ENCODE results near the gene DECR2. TPM values are rescaled to one million over a fixed set of nuclear protein-coding genes. Genes with fewer than 3 reads are reported as not detected.

DECR2 gene
- total and polyA plus RNA-seq, 9 of the 15 experiments (the other 6 are each of a cell fraction or from before 2014, with no cell fraction given) = 1.0 to 31.9 (median 10.3) TPM

DNA sequence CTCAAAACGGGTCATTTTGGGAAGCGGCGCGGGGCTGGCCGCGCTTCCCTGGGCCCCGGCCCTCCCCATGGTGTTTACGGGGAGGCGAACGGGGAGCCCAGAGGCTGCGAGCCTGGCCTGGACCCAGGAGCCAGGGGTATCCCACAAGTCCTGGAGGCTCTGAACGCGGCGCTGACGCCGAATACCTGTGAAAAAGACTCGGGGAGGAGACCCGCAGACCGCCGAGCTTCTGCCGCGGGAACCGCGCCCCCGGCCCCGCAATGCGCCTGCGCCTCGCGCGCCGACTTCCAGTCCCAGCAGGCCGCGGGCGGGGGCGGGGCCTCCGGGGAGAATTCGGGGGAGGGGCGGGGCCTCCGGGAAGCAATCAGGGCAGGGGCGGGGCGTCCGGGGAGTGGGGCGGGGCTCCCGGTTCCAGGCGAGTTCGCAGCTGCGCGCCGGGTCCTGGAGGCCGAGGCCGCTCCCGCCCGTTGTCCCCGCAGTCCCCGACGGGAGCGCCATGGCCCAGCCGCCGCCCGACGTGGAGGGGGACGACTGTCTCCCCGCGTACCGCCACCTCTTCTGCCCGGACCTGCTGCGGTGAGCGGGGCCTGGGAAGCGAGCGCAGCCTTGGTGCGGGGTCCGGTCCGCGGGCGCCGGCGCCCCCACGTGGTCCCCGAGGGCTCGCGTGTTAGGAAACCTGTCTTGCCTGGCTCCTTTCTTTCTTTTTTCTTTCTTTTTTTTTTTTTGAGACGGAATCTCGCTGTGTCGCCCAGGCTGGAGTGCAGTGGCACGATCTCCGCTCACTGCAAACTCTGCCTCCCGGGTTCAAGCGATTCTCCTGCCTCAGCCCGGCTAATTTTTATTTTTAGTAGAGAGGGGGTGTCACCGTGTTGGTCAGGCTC lies at the start of gene DECR2 (continued):
- TF ChIP-seq, protein P1, sequence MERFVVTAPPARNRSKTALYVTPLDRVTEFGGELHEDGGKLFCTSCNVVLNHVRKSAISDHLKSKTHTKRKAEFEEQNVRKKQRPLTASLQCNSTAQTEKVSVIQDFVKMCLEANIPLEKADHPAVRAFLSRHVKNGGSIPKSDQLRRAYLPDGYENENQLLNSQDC (CRISPR knock-in tag; IDR thresholded peaks at IDR 0.05) = 0 out of 2 replicates have a peak, but pooled peaks have one; percentile 24
- peak; percentile 70 for TF ChIP-seq SP1 (CRISPR knock-in tag; IDR thresholded peaks at IDR 0.05)
- TF ChIP-seq, protein P2, sequence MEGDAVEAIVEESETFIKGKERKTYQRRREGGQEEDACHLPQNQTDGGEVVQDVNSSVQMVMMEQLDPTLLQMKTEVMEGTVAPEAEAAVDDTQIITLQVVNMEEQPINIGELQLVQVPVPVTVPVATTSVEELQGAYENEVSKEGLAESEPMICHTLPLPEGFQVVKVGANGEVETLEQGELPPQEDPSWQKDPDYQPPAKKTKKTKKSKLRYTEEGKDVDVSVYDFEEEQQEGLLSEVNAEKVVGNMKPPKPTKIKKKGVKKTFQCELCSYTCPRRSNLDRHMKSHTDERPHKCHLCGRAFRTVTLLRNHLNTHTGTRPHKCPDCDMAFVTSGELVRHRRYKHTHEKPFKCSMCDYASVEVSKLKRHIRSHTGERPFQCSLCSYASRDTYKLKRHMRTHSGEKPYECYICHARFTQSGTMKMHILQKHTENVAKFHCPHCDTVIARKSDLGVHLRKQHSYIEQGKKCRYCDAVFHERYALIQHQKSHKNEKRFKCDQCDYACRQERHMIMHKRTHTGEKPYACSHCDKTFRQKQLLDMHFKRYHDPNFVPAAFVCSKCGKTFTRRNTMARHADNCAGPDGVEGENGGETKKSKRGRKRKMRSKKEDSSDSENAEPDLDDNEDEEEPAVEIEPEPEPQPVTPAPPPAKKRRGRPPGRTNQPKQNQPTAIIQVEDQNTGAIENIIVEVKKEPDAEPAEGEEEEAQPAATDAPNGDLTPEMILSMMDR (IDR thresholded peaks at IDR 0.05 in 2 of 3, conservative IDR thresholded peaks at IDR 0.05 in 1 of 3; ENCODE audit: insufficient read depth in 2 of 3, low read depth in 1 of 3, low read length in 3 of 3) = peak; percentile 63 to 67 (median 63)
- TF ChIP-seq CHD2 (IDR thresholded peaks at IDR 0.05; ENCODE audit: low read depth, low read length) = no peak
- TF ChIP-seq DDX20 (tag; IDR thresholded peaks at IDR 0.05; ENCODE audit: low read depth) = no peak
- peak; percentile 47 for TF ChIP-seq NUFIP1 (IDR thresholded peaks at IDR 0.05; ENCODE audit: partially characterized antibody)
- peak; percentile 72; the same call in 1 of the 2 replicates for TF ChIP-seq EP400 (IDR thresholded peaks at IDR 0.05)
- TF ChIP-seq TOE1 (IDR thresholded peaks at IDR 0.05; ENCODE audit: borderline replicate concordance) = peak; percentile 35; the same call in 1 of the 2 replicates
- no peak for TF ChIP-seq TOE1 (CRISPR knock-in tag; IDR thresholded peaks at IDR 0.05; ENCODE audit: borderline replicate concordance, low read depth)
- TF ChIP-seq RB1 (IDR thresholded peaks at IDR 0.05; ENCODE audit: low read depth) = peak; percentile 87
- no peak for TF ChIP-seq JUN (IDR thresholded peaks at IDR 0.05; ENCODE audit: borderline replicate concordance, low read depth, low read length)
- TF ChIP-seq JUN (CRISPR knock-in tag; IDR thresholded peaks at IDR 0.05; ENCODE audit: borderline replicate concordance) = no peak
- 0 out of 2 replicates have a peak, but pooled peaks have one; percentile 39 for TF ChIP-seq ZNF436 (CRISPR knock-in tag; IDR thresholded peaks at IDR 0.05)
- TF ChIP-seq, protein P3, sequence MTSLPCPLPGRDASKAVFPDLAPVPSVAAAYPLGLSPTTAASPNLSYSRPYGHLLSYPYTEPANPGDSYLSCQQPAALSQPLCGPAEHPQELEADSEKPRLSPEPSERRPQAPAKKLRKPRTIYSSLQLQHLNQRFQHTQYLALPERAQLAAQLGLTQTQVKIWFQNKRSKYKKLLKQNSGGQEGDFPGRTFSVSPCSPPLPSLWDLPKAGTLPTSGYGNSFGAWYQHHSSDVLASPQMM (CRISPR knock-in tag; IDR thresholded peaks at IDR 0.05) = no peak
- TF ChIP-seq NCOA6 (IDR thresholded peaks at IDR 0.05) = peak; percentile 95
- TF ChIP-seq LCOR (CRISPR knock-in tag; IDR thresholded peaks at IDR 0.05) = no peak
- no peak for TF ChIP-seq ZNF239 (CRISPR knock-in tag; IDR thresholded peaks at IDR 0.05)
- TF ChIP-seq SRF (CRISPR knock-in tag; IDR thresholded peaks at IDR 0.05) = 0 out of 4 replicates have a peak, but pooled peaks of 1 of the 2 experiments have one; percentile 22
- TF ChIP-seq, protein P4, sequence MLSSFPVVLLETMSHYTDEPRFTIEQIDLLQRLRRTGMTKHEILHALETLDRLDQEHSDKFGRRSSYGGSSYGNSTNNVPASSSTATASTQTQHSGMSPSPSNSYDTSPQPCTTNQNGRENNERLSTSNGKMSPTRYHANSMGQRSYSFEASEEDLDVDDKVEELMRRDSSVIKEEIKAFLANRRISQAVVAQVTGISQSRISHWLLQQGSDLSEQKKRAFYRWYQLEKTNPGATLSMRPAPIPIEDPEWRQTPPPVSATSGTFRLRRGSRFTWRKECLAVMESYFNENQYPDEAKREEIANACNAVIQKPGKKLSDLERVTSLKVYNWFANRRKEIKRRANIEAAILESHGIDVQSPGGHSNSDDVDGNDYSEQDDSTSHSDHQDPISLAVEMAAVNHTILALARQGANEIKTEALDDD (IDR thresholded peaks at IDR 0.05) = no peak
- no peak for TF ChIP-seq ZNF445 (CRISPR knock-in tag; IDR thresholded peaks at IDR 0.05; ENCODE audit: low read depth)
- 0 out of 2 replicates have a peak, but pooled peaks have one; percentile 60 for TF ChIP-seq ZNF780A (CRISPR knock-in tag; IDR thresholded peaks at IDR 0.05)
- TF ChIP-seq MCM5 (IDR thresholded peaks at IDR 0.05; ENCODE audit: low read depth) = no peak
- peak; percentile 54 for TF ChIP-seq DPF2 (IDR thresholded peaks at IDR 0.05)
- TF ChIP-seq CC2D1A (IDR thresholded peaks at IDR 0.05) = peak; percentile 40; the same call in 1 of the 2 replicates
- no peak for TF ChIP-seq ESRRB (CRISPR knock-in tag; IDR thresholded peaks at IDR 0.05; ENCODE audit: borderline replicate concordance)
- TF ChIP-seq ZNF79 (CRISPR knock-in tag; IDR thresholded peaks at IDR 0.05; ENCODE audit: low read depth) = no peak

Data from K562 (cell line).